Inferior parietal cortex (tissue), 1 donor: ENCODE measurements around the gene GLT6D1.
A peak's percentile ranks its signal among the peaks of the same experiment; 100 is the strongest.

Experiments used
- DNase-seq: peaks from one replicate; pipeline ENCODE4 v3.0.0-alpha.2; 2016; ENCODE audit errors: extremely low spot score

GLT6D1 gene

GRCh38 chr9:135608294-135608998 is 30.9 kb downstream of the GLT6D1 start:
- no peak for DNase-seq

DNA sequence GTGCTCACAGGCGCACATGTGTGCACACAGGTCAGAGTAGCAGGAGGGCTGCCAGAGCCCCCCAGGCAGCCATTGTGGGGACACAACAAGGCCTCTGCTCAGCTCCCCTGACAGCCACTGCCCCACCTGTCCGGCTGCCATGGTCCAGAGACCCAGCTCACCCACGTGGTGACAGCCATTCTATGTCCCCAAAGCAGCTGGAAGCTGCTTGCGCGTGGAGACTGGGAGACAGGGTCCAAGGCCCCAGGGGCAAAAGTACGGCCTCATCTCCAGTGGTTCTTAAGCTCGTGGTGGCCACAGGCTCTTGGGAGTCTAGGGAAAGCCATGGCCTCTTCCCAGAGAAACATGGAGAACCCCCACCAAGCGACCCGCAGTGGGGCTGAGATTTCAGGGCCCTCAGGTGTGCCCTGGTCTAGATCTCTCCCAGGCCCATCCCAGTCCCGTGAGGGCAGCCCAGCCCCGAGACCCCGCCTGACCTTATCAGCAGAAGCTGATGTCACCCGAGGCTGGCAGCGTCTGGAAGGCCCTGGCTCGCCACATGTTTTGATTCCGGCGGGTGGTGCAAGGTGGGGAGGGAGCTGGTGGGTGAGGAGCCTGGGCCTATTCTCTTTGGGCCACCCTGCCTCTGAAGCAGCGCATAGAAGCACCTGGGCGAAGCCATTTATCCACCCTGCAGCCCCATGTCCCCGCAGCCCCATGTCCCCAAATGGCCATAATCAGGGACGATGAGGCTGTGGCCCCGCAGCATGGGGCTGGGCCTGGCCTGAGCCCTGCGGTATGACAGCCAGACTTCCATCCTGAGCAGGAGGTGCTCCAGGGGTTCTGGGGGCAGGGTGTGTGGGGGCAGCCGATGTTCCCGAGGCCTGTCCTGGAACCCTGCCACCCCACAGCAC is 31.7 kb downstream of the GLT6D1 start:
- DNase-seq = no peak

- no peak for DNase-seq
These were observed 32.5 kb downstream of the GLT6D1 start for GRCh38 chr9:135606885-135607259.

GRCh38 chr9:135605238-135605781 is 34.0 kb downstream of the GLT6D1 start:
- no peak for DNase-seq

DNA sequence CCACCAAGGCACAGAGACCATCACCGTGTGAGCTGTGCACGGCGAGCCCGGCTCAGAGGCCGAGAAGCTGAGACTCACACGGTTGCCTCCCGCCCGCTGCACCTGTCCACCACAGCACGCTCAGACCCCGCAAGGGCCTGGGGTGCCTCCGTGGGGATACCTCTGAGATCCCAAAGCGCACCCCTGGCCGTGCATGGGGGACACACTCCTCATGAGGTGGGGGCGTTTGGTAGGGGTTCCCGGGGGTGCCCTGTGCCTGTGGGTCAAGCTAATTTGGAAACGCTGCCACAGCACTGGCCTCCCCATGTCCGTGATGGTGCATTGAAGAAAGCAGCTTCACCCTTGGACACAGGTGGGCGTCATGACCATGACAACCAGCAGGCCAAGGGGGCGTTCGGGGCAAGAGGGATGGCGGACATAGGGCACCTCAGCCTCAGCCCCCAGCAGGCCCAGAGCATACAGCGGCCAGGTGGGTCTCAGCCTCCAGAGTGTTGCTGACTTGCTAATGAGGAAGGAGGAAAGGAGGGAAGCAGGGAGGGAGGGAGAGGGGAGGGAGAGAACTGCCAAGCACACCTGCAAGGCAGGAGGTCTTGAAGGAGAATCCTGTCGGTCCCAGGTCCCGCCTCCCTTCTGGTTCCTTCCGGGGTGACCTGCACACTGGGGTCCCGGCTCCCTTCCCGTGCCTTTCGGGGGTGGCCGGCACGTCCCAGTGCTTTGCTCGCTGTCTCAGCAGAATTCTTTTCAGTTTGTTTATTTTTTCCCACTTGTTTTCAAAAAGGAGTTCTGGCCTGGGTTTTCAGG is 34.7 kb downstream of the GLT6D1 start:
- peak; percentile 8 for DNase-seq

DNA sequence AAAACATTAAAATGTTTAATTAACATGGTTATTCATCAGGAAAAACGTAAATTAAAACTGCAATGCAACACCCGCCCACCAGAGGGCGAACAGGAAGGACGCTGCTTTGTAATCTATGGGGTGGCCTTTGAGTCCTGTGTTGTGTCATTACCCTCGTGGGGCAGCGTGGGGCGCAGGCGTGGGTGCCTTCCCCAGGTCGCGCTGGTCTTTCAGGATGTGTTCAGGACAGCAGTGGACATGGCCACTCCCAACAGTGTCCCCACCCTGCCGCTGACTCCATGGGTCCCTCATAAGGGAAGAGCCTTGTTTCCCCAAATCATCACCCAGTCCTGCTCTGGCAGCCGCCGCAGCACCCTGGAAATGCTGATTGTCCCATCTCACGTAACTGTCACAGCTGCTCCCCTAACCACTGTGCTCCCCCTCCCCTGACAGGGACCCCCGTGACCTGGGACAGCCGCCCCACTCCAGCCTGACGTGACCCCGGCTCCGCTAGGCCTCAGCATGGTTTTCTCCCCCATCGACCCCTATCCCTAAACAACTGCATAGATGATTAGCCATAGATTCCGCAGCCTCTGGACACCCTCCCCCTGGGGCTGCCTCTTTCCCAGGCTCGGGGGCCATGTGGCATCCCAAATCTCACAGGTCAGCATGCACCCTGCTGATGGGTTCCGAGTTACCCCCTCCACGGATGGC is 36.4 kb downstream of the GLT6D1 start:
- DNase-seq = peak; percentile 71

DNA sequence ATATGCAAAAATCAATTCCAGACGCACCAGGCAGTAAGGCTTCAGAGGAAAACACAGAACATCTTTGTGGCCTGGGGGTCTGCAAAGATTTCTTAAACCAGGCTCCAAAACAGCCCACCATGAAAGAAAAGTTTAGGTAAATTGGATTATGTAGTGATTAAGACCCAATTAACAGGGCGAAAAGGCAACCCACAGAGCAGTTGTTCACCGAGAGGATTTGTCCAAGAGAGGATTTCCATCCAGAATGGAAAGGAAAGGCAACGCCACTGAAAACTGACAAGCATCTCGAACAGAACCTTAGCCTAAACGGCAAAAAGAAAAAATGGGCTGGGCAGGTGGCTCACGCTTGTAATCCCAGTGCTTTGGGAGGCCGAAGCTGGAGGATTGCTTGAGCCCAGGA is 37.4 kb downstream of the GLT6D1 start:
- DNase-seq = no peak

DNA sequence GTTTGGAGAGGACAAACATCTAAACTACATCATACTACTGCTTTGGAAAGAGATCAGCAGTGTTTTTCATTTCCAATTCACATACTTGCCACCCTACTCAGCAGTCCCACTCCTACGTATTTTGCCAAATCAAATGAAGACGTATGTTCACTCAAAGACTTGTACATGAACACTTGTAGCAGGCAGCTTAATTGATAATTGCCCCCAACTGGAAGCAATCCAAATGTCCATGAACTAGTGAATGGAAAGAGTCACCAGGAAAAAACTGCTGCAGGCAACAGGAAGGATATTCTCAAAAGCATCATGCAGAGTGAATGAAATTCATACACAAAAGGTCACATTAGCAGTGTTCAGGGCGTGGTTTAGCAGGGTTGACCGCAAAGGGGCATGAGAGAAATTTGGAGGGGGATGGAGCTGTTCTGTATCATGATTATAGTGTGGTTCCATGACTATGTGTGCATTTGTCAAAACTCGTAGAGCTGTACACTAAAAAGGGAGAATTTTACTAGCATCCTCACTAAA is 39.0 kb downstream of the GLT6D1 start:
- no peak for DNase-seq

- no peak for DNase-seq
These were observed 43.1 kb downstream of the GLT6D1 start for GRCh38 chr9:135596211-135596610.

DNA sequence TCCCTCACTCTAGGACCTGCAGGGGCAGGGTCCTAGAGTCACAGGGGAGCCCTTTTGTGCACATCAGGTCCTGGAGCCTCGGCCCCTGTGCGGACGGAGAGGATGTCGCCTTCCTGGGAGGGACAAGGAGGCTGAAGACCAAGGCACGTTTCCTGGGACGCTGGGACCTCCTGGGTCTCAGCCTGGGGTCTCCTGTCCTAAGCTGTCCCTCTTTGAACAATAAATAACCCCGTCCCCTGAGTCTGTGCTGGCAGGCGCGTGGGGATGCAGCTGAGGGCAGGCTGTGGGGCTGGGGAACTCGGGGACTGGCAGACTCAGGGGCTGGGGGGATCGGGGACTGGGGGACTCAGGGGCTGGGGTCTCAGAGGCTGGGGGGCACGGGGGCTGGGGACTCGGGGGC is 46.7 kb downstream of the GLT6D1 start:
- no peak for DNase-seq

GRCh38 chr9:135592331-135592590 is 47.1 kb downstream of the GLT6D1 start:
- no peak for DNase-seq

GRCh38 chr9:135591506-135592330 is 47.6 kb downstream of the GLT6D1 start:
- no peak for DNase-seq

- DNase-seq = no peak
These were observed 48.8 kb downstream of the GLT6D1 start for GRCh38 chr9:135590486-135591079.

DNA sequence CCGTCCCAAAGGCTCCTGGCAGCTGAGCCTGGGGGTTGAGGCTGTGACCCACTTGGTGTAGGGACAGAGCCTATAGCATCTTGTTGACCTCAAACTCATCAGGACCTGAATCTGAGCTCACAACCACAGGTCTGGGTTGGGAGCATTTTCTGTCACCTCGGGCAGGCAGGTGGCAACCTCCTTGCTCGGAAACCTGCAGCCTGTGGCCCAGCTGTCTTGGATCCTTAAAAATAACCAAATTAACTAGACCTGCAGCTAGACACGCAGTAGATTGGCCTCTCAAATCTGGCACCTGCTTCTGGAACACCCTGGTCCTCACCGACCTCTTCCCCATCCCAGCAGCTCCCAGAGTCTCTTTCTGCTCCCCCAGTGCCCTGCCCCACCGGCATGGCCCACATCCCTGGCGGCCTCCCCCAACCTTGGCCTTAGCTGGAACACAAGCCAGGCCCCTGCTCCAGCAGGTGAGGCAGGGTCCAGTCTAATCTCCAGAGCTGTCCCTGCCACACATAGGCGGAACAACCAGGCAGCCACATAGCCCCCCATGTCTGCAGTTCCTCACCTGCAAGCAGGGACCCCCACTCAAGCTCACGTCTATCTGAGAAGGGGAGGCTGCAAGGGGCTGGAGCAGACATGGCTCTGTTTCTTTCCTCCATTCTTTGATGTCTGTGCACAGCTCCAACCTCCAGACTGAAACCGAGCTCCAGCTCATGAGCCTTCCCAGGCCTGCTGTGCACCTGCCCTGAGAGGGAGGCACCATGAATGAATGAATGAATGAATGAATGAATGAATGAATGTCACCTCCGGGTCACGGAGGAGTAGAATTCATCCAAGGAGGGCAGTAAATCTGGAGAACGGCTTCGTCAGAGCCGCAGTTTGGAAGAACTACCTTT is 49.5 kb downstream of the GLT6D1 start:
- no peak for DNase-seq

GRCh38 chr9:135588886-135589595 is 50.3 kb downstream of the GLT6D1 start:
- DNase-seq = no peak

DNA sequence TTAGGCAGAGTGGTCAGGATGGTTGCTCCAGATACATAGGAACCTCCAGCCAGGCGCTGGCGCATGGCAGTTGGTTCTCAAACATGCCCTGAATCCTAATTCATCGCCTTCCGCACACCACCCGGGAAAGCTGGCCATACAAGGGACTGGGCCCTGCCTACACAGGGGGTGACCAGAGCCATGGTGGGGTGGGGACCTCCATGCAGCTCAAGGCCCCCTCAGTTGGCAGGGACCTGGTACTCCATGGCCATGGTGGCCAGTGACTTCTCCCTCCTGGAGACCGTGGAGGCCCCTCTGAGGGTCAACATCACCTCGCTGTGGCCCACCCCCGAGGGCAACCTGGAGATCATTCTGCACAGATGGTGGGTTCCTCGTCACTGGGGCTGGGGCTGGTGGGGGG is 51.0 kb downstream of the GLT6D1 start:
- DNase-seq = no peak

GRCh38 chr9:135587658-135588057 is 51.7 kb downstream of the GLT6D1 start:
- DNase-seq = no peak

DNA sequence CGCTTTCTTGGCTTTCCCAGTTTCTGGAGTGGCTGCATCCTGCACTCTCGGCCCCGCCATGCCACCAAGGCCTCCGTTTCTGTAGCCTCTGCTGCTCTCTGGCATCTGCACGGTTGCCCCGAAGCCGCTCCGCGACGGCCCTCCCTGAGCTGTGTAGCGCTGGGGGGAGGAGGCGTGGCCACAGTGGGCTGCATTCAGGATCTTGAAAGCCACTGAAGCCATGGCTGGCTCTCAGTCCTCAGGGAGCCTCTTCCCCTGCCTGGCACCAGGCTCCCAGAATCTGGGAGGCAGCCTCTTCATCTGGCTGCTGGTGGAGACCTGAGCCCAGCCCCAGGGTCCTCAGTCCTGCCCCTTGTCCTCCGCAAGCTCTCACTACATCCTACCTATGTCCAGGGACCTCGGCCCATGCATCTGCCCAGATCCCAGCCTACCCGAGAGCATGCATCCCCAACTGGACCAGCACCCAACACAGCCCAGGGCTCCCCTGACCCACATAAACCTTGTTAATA is 52.7 kb downstream of the GLT6D1 start:
- no peak for DNase-seq
